Astrocyte (in vitro differentiated cells and primary cell): ENCODE data around the gene SLC44A5.

Experiments
- CTCF ChIP-seq: IDR thresholded peaks from 2 replicates; pipeline ENCODE4 v1.5.1; 2011; ENCODE audit warnings: low read depth, mild to moderate bottlenecking, inconsistent platforms, low read length, moderate library complexity; ENCODE audit not compliant: insufficient read depth
- EZH2 ChIP-seq: IDR thresholded peaks from 2 replicates; pipeline ENCODE4 v1.6.1; 2012; ENCODE audit warnings: mild to moderate bottlenecking, low read length, inconsistent platforms; ENCODE audit not compliant: insufficient read depth

- no peak for TF ChIP-seq CTCF
- no peak for TF ChIP-seq EZH2
Observed at GRCh38 chr1:75211648-75212047, 399.3 kb downstream of the SLC44A5 start.
